ENCODE measurements around the gene KRTAP4-16. TPM values are rescaled to one million over a fixed set of nuclear protein-coding genes. Genes with fewer than 3 reads are reported as not detected.
A peak's percentile ranks its signal among the peaks of the same experiment; 100 is the strongest.
"Not testable (repeated sequence)": the region's sequence is repeated elsewhere in the genome, so short reads cannot be mapped to it uniquely, and the experiment has no call there.

Gene KRTAP4-16
- total RNA-seq, 1 donor from 2014 or later = not detected

GRCh38 chr17:41076788-41077187 is 25.2 kb downstream of the KRTAP4-16 start:
- DNase-seq (ENCODE audit: low read depth in 2 of 2) = no peak

- no peak for DNase-seq (ENCODE audit: low read depth in 2 of 2)
These were observed 28.3 kb downstream of the KRTAP4-16 start for GRCh38 chr17:41073676-41074075.

DNA sequence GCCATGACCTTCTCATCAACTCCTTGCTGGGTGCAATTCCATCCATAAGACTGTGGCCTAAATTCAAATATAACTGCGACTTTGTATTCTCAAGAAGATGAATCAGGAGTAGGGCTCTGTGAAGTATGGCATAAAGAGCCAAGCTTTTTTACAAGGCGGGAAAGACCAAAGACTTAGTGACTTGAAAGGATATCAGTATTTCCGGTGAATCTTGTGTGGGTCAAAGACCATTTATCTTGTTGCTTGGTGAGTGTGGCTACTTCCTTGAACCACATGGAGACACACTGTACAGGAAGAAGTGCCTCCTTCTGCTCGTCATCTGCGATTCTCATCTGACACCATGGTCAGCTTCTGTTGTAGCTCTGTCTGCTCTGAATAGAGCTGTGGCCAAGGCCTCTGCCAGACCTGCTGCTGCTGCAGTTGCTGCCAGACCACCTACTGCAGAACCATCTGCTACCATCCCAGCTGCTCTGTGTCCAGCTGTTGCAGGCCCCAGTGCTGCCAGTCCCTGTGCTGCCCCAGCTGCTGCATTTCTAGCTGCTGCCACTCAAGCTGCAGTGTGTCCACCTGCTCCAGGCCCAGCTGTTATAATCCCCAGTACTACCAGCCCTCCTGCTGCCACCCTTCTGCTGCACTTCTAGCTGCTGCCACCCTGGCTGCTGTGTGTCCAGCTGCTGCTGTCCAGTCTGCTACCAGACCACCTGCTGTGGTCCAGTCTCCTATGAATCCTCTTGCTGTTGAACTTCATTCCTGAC is 30.2 kb downstream of the KRTAP4-16 start:
- no peak for DNase-seq (ENCODE audit: low read depth in 2 of 2)

DNA sequence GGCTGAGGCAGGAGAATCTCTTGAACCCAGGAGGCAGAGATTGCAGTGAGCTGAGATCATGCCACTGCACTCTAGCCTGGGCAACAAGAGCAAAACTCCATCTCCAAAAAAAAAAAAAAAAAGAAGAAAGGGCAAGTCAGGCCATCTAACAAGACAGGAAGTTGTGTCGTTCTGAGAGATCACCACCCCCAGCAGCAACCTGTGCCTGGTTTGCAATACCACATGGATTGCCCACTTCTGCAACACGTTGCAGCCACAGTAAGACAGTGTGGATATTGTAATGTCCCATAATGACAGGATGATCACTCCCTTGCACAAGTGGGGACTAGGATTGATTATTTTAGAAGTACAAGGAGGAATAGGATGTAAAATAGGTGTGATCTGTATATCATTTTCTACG is 33.0 kb downstream of the KRTAP4-16 start:
- DNase-seq (ENCODE audit: low read depth in 2 of 2) = no peak

GRCh38 chr17:41067281-41067680 is 34.7 kb downstream of the KRTAP4-16 start:
- no peak for DNase-seq (ENCODE audit: low read depth in 2 of 2)

GRCh38 chr17:41065829-41066624 is 36.0 kb downstream of the KRTAP4-16 start, which contains the start of gene KRTAP2-4:
Gene KRTAP2-4 (minus strand): TSS chr17:41065879. CDS start chr17:41065845, 34 bp downstream.
- DNase-seq (ENCODE audit: low read depth in 2 of 2) = no peak

- DNase-seq (ENCODE audit: low read depth in 2 of 2) = not testable (repeated sequence)
These were observed 36.9 kb downstream of the KRTAP4-16 start for GRCh38 chr17:41065016-41065689.

GRCh38 chr17:41064301-41064700 is 37.7 kb downstream of the KRTAP4-16 start:
- DNase-seq (ENCODE audit: low read depth in 2 of 2) = no peak

GRCh38 chr17:41063449-41063848 is 38.6 kb downstream of the KRTAP4-16 start:
- no peak for DNase-seq (ENCODE audit: low read depth in 2 of 2)

- DNase-seq (ENCODE audit: low read depth in 2 of 2) = no peak
These were observed 40.0 kb downstream of the KRTAP4-16 start for GRCh38 chr17:41061964-41062363.

DNA sequence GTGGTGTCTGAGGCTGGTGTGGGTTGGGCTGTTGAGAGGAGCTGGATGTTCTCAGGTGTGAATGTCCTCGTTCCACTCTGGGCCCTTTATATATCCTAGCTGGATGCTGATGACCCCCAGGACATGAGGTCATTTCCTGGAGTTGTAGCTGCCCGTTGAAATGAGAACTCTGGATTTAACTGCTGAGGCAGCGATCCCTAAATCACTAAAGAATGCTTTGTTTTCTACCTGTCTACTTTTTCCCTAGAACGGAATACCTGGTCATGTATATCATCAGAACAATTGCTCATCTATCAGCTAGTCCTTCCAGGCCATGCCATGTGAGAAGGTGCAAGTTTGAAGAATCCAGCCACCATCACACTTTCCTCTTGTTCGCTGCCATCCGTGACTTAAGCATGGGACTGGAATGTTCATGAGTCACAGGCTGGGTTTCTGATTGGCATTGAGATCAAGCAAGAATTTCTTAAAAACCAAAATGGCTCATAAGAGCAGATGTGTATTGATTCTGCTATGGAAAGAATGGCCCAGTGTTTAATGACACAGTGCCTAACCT is 41.9 kb downstream of the KRTAP4-16 start, which contains the start of gene KRTAP2-3:
KRTAP2-3 (minus strand) TSS at position 63 of the 553 bp plus-strand sequence. CDS start 64 bp downstream, outside the sequence.
- DNase-seq (ENCODE audit: low read depth in 2 of 2) = peak in 1 of 2 donors; percentile 12

- DNase-seq (ENCODE audit: low read depth in 2 of 2) = not testable (repeated sequence)
These were observed 42.5 kb downstream of the KRTAP4-16 start for GRCh38 chr17:41059276-41060051.

GRCh38 chr17:41058741-41059140 is 43.3 kb downstream of the KRTAP4-16 start:
- DNase-seq (ENCODE audit: low read depth in 2 of 2) = no peak

DNA sequence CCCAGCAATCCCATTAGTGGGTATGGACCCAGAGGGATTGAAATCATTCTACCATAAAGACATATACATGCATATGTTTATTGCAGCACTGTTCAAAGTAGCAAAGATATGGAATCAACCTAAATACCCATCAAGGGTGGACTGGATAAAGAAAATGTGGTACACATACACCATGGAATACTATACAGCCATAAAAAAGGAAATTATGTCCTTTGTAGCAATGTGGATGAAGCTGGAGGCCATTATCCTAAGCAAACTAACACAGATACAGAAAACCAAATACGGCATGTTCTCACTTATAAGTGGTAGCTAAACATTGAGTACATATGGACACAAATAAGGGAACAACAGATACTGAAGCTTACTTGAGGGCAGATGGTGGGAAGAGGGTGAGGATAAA is 44.5 kb downstream of the KRTAP4-16 start:
- no peak for DNase-seq (ENCODE audit: low read depth in 2 of 2)

GRCh38 chr17:41055130-41055529 is 46.9 kb downstream of the KRTAP4-16 start, which contains the start of gene KRTAP2-2:
Gene KRTAP2-2 (minus strand): TSS chr17:41055230. CDS start chr17:41055211, 19 bp downstream.
- not testable (repeated sequence) for DNase-seq (ENCODE audit: low read depth in 2 of 2)

- DNase-seq (ENCODE audit: low read depth in 2 of 2) = not testable (repeated sequence)
These were observed 47.5 kb downstream of the KRTAP4-16 start for GRCh38 chr17:41054556-41054955.

DNA sequence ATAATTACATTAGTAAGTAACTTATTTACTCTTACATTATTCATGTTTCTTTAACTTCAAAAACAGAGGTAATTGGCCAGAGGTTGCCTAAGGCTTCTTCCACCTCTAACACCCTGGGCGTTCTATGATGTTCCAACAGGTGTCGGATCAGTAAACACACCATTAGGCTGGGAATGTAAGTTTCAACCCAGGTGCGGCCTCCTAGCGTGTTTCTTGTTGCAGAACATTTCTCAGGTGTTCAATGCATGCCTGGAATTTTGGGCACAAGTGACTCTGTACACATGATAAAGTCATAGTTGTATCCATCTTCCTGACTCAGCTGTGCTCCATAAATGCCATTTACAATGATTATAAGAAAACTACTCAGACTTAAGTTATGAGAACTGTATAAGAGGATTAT is 48.0 kb downstream of the KRTAP4-16 start:
- no peak for DNase-seq (ENCODE audit: low read depth in 2 of 2)

DNA sequence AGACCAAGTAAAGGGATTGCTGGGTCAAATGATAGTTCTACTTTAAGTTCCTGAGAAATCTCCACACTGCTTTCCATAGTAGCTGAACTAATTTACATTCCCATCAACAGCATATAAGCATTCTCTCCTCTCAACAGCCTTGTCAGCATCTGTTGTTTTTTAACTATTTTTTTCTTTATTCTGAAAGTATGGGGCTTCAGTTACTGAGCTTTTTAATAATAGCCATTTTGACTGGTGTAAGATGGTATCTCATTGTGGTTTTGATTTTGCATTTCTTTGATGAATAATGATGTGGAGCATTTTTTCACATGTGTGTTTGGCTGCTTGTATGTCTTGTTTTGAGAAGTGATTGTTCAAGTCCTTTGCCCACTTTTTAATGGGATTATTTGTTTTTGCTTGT is 49.4 kb downstream of the KRTAP4-16 start:
- no peak for DNase-seq (ENCODE audit: low read depth in 2 of 2)

Data from lung microvascular endothelial cell (primary cell).